Measurements from ENCODE around the gene SLC22A4.
A peak's percentile ranks its signal among the peaks of the same experiment; 100 is the strongest.

Gene SLC22A4

GRCh38 chr5:132277256-132277655, 16.9 kb upstream of the SLC22A4 start:
- DNase-seq (ENCODE audit: low spot score) (no peak), ATAC-seq (ENCODE audit: low read depth) (no peak)
- H3K27me3 ChIP-seq (ENCODE audit: insufficient read depth, poor library complexity, severe bottlenecking) = no peaks in the 10 kb centered on the region
- no peaks in the 10 kb centered on the region for H3K9me3 ChIP-seq (ENCODE audit: severe bottlenecking)
- no peak overlapping the region for H3K4me3 ChIP-seq (ENCODE audit: severe bottlenecking)
- no peak overlapping the region for H3K27ac ChIP-seq (ENCODE audit: poor library complexity, severe bottlenecking)
- no peaks in the 10 kb centered on the region for H3K4me1 ChIP-seq (ENCODE audit: insufficient read depth, poor library complexity, severe bottlenecking)
- peaks cover 11% of the 10 kb centered on the region for H3K36me3 ChIP-seq (ENCODE audit: low read depth)
- no peak for TF ChIP-seq CTCF (IDR thresholded peaks at IDR 0.05; ENCODE audit: poor library complexity, severe bottlenecking)

- ATAC-seq (ENCODE audit: low read depth) = no peak
Observed at GRCh38 chr5:132277971-132278853, 16.0 kb upstream of the SLC22A4 start.

GRCh38 chr5:132279801-132280200, 14.4 kb upstream of the SLC22A4 start:
- Histone ChIP-seq H3K27me3 (ENCODE audit: insufficient read depth, poor library complexity, severe bottlenecking) (no peaks in the 10 kb centered on the region), H3K27ac (ENCODE audit: poor library complexity, severe bottlenecking) (no peak overlapping the region), H3K9me3 (ENCODE audit: severe bottlenecking) (no peaks in the 10 kb centered on the region), H3K4me1 (ENCODE audit: insufficient read depth, poor library complexity, severe bottlenecking) (no peaks in the 10 kb centered on the region), H3K36me3 (ENCODE audit: low read depth) (no peaks in the 10 kb centered on the region), H3K4me3 (ENCODE audit: severe bottlenecking) (no peak overlapping the region)
- DNase-seq (ENCODE audit: low spot score) = no peak
- no peak for ATAC-seq (ENCODE audit: low read depth)
- no peak for TF ChIP-seq CTCF (IDR thresholded peaks at IDR 0.05; ENCODE audit: poor library complexity, severe bottlenecking)

More at GRCh38 chr5:132277971-132278853, 16.0 kb upstream of the SLC22A4 start:
- Histone ChIP-seq H3K4me1 (ENCODE audit: insufficient read depth, poor library complexity, severe bottlenecking) (no peaks in the 10 kb centered on the region), H3K4me3 (ENCODE audit: severe bottlenecking) (no peak overlapping the region), H3K9me3 (ENCODE audit: severe bottlenecking) (no peaks in the 10 kb centered on the region), H3K27ac (ENCODE audit: poor library complexity, severe bottlenecking) (no peak overlapping the region), H3K36me3 (ENCODE audit: low read depth) (0 out of 2 replicates have a peak, but pooled peaks cover 5% of the 10 kb centered on the region), H3K27me3 (ENCODE audit: insufficient read depth, poor library complexity, severe bottlenecking) (no peaks in the 10 kb centered on the region)
- DNase-seq (ENCODE audit: low spot score) = peak; percentile 32
- no peak for TF ChIP-seq CTCF (IDR thresholded peaks at IDR 0.05; ENCODE audit: poor library complexity, severe bottlenecking)

GRCh38 chr5:132280371-132281240, 13.6 kb upstream of the SLC22A4 start:
- Histone ChIP-seq H3K4me3 (ENCODE audit: severe bottlenecking) (no peak overlapping the region), H3K36me3 (ENCODE audit: low read depth) (no peaks in the 10 kb centered on the region), H3K9me3 (ENCODE audit: severe bottlenecking) (no peaks in the 10 kb centered on the region), H3K27me3 (ENCODE audit: insufficient read depth, poor library complexity, severe bottlenecking) (no peaks in the 10 kb centered on the region), H3K4me1 (ENCODE audit: insufficient read depth, poor library complexity, severe bottlenecking) (no peaks in the 10 kb centered on the region), H3K27ac (ENCODE audit: poor library complexity, severe bottlenecking) (no peak overlapping the region)
- DNase-seq (ENCODE audit: low spot score) (no peak), ATAC-seq (ENCODE audit: low read depth) (no peak)
- no peak for TF ChIP-seq CTCF (IDR thresholded peaks at IDR 0.05; ENCODE audit: poor library complexity, severe bottlenecking)

Measured in RWPE2 (cell line).